Kidney (tissue), 14 donors: ENCODE data around the gene CASTOR2. TPM values are rescaled to one million over a fixed set of nuclear protein-coding genes. Genes with fewer than 3 reads are reported as not detected.

Experiments
- DNase-seq, 5 donors: peaks; one replicate each; pipeline ENCODE4 v3.0.0-alpha.2; 2013 to 2020
- FAIRE-seq: peaks from 2 replicates; lab custom pipeline; 2012; peaks lifted over from hg19 to GRCh38; lab: Jason Lieb, UNC
- H3K27ac ChIP-seq, 2 donors: one replicate each; pipeline ENCODE4 v1.7.0; 2013; ENCODE audit warnings: low read depth in 2 of 2, low read length in 2 of 2, inconsistent platforms in 1 of 2
- H3K27me3 ChIP-seq: one replicate; pipeline ENCODE4 v1.7.1; 2013; ENCODE audit warnings: low read length, inconsistent platforms; ENCODE audit not compliant: control insufficient read depth, insufficient read depth
- H3K36me3 ChIP-seq, 3 donors: one replicate each; pipeline versions ENCODE4 v1.7.0 to v1.7.1; 2013; ENCODE audit warnings: low read length in 3 of 3, control low read depth in 1 of 3, inconsistent platforms in 1 of 3; ENCODE audit not compliant: insufficient read depth in 3 of 3, control insufficient read depth in 2 of 3
- H3K4me1 ChIP-seq, 3 donors: one replicate each; pipeline versions ENCODE4 v1.7.0 to v1.7.1; 2013; ENCODE audit warnings: low read length in 3 of 3, inconsistent platforms in 1 of 3, low read depth in 1 of 3; ENCODE audit not compliant: control insufficient read depth in 2 of 3, insufficient read depth in 2 of 3
- H3K4me3 ChIP-seq, 3 donors: one replicate each; pipeline versions ENCODE4 v1.7.0 to v1.8.1; 2013; ENCODE audit warnings: low read length in 3 of 3, control low read depth in 1 of 3, inconsistent platforms in 1 of 3
- H3K9ac ChIP-seq, 3 donors: one replicate each; pipeline versions ENCODE4 v1.7.0 to v1.7.1; 2013; ENCODE audit warnings: low read length in 3 of 3, control low read depth in 1 of 3, inconsistent platforms in 1 of 3
- H3K9me3 ChIP-seq, 3 donors: one replicate each; pipeline versions ENCODE4 v1.7.0 to v1.7.1; 2013; ENCODE audit warnings: low read length in 3 of 3, control low read depth in 1 of 3, inconsistent platforms in 1 of 3; ENCODE audit not compliant: control insufficient read depth in 2 of 3, insufficient read depth in 1 of 3
- intact Hi-C: fragments of 100-400 bp; cut with DNase I; formaldehyde crosslinking; loops from one replicate; pipeline ENCODE4 v1.11.1; 2022
- polyA plus RNA-seq: library from polyadenylated mRNA; stranded (reverse); fragments of 350-450 nt; fragmentation: Illumina TruSeq; extraction: RNeasy Lipid Tissue Mini Kit (QIAGEN cat#74804); gene quantifications from one replicate; pipeline ENCODE4 v1.2.3, GENCODE V29; 2014; ENCODE audit warnings: low read depth, low replicate concordance; ENCODE audit not compliant: insufficient read depth
- total RNA-seq: library from RNA; stranded (reverse); fragmentation: NEBNext Ultra II Directional; extraction: Animal tissue kit (Norgen Biotek cat#: 25700); gene quantifications from one replicate; pipeline ENCODE4 v1.2.1, GENCODE V29; 2021
- TF ChIP-seq, protein P1 (sequence below): IDR thresholded peaks from 3 replicates; pipeline ENCODE4 v1.5.1; 2012; ENCODE audit warnings: mild to moderate bottlenecking, moderate library complexity, borderline replicate concordance; ENCODE audit not compliant: insufficient read depth; ENCODE audit errors: extremely low read depth
- donor health status: control.
- donor health status: control.
- donor health status: control.
- donor health status: control.
- donor health status: control.
- donor health status: DM: yes; HTN: yes; CAD: no.
- donor health status: Normal renal cell carcinoma (clear cell type).

The CASTOR2 gene
- total and polyA plus RNA-seq, 2 donors from 2014 or later, result 0.71 to 9.9 TPM

DNA sequence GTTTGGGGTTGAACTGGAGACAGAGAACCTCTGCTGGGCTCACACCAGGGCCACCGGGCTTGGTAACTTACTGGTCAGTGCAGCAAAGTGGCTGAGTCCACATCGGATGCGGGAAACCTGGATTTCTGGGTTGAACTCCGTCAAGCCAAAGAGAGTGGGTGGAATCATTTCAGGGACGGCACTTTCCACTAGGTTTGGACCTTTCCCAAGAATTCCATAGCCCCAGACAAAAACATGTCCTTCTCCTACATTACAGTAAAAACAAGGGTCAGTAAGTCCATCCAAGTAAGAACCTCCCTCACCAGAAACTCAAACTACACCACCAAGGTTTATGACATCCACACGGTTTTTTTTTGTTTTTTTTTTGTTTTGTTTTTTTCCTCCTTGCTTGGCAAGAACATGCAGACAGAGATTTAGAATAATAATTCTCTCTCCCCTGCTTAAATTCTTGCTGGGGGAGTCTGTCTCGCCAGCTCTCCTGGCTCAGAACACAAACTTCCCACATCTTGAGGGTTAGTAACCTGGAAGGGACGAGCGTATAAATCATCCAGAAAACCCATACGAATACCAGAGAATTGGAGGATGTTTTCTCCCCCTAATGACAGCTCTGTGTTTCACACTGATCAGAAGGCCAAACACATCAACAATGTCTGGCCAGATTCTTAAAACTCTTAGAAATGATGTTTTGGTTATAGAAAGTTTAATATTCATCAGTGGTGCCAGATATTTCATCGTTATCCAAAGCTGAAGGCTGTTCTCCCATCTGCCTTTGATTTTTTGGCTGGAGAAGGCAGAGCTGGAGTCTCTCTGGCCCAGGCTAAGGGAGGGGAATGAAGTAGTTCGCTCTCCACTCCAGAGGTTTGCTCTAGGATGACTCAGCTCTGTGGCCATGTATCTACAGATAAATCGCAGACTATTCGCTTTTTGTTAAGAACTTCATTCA lies 91.6 kb downstream of the CASTOR2 start:
- intact Hi-C loops, result no loop called here
- Histone ChIP-seq H3K4me1 (no peaks in the 10 kb centered on the region), H3K36me3 (peaks cover 10 to 47% (median 32%) of the 10 kb centered on the region in 3 donors), H3K9ac (no peak overlapping the region), H3K27me3 (no peaks in the 10 kb centered on the region), H3K9me3 (no peaks in the 10 kb centered on the region), H3K27ac (peak overlapping the region in 1 of 2 donors; percentile 15), H3K4me3 (no peak overlapping the region)
- FAIRE-seq, result no peak
- TF ChIP-seq, protein P1, sequence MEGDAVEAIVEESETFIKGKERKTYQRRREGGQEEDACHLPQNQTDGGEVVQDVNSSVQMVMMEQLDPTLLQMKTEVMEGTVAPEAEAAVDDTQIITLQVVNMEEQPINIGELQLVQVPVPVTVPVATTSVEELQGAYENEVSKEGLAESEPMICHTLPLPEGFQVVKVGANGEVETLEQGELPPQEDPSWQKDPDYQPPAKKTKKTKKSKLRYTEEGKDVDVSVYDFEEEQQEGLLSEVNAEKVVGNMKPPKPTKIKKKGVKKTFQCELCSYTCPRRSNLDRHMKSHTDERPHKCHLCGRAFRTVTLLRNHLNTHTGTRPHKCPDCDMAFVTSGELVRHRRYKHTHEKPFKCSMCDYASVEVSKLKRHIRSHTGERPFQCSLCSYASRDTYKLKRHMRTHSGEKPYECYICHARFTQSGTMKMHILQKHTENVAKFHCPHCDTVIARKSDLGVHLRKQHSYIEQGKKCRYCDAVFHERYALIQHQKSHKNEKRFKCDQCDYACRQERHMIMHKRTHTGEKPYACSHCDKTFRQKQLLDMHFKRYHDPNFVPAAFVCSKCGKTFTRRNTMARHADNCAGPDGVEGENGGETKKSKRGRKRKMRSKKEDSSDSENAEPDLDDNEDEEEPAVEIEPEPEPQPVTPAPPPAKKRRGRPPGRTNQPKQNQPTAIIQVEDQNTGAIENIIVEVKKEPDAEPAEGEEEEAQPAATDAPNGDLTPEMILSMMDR, result no peak
- peak in 1 of 5 donors; percentile 28 for DNase-seq

DNA sequence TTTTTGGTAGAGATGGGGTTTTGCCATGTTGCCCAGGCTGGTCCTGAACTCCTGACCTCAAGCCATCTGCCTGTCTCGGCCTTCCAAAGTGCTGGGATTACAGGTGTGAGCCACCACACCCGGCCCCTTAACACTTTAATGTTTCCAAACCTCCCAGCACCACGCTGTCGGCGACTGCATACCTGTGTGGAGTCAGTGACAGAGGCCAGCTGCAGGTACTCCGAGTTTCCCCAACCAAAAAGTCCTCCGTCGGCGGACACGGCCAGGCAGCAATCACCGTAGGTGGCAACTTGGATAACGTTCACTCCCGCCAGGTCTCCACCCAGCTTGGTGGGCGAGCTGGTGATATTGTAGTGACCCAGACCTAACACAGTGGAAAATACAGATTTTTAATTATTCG lies 93.9 kb downstream of the CASTOR2 start:
- H3K9ac ChIP-seq, result no peak overlapping the region
- intact Hi-C loops, result no loop called here
- no peak overlapping the region for H3K27ac ChIP-seq
- no peaks in the 10 kb centered on the region for H3K9me3 ChIP-seq
- no peak for FAIRE-seq
- H3K4me1 ChIP-seq, result no peaks in the 10 kb centered on the region
- H3K36me3 ChIP-seq, result peaks cover 16 to 48% (median 43%) of the 10 kb centered on the region in 3 donors
- TF ChIP-seq, protein P1, result no peak
- no peaks in the 10 kb centered on the region for H3K27me3 ChIP-seq
- DNase-seq, result no peak
- no peak overlapping the region for H3K4me3 ChIP-seq

GRCh38 chr7:75064291-75064690 lies 99.8 kb downstream of the CASTOR2 start:
- no peak for DNase-seq

More at GRCh38 chr7:75064291-75064690, 99.8 kb downstream of the CASTOR2 start:
- no peak for FAIRE-seq
- no peak overlapping the region for H3K9ac ChIP-seq
- no peak overlapping the region for H3K27ac ChIP-seq
- TF ChIP-seq, protein P1, result no peak
- H3K9me3 ChIP-seq, result no peaks in the 10 kb centered on the region
- intact Hi-C loops, result no loop called here
- H3K27me3 ChIP-seq, result no peaks in the 10 kb centered on the region
- H3K36me3 ChIP-seq, result peaks cover 8 to 36% (median 35%) of the 10 kb centered on the region in 3 donors
- no peaks in the 10 kb centered on the region for H3K4me1 ChIP-seq
- H3K4me3 ChIP-seq, result no peak overlapping the region
